Astrocyte of the cerebellum (primary cell): ENCODE measurements around the gene SNX1.

Experiments
- DNase-seq: peaks from one replicate; pipeline ENCODE4 v3.0.0-alpha.2; 2011; ENCODE audit warnings: low read depth
- H3K4me3 ChIP-seq: 2 replicates; pipeline ENCODE4 v1.5.1; 2011; ENCODE audit warnings: mild to moderate bottlenecking, low read depth, low read length, moderate library complexity
- CTCF ChIP-seq: IDR thresholded peaks from 2 replicates; pipeline ENCODE4 v1.5.1; 2012; ENCODE audit warnings: low read length, low read depth, moderate library complexity, mild to moderate bottlenecking; ENCODE audit errors: missing control alignments
- in situ Hi-C: cut with HindIII; loops from 2 replicates; pipeline ENCODE4 v1.10.0; 2017; ENCODE audit warnings: low sequenced_read_pairs

The SNX1 gene

DNA sequence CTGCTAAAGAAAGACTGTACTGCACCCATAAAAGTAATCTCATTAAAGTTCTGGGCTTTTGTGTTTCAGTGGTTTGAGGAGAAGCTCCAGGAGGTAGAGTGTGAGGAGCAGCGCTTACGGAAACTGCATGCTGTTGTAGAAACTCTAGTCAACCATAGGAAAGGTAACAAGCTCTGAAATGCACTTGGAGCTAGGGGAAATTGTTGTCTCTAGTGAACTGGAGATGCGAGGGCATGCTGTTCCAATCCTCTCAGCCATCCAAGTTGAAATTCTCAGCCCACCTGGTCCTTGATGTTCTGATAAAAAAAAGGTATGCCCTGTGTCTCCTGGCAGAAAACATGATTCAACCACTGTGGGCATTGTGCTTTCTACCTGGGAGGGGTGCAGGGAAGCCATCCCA is 34.4 kb downstream of the SNX1 start:
- TF ChIP-seq CTCF: no peak
- no peak for DNase-seq
- in situ Hi-C loops: no loop called here
- no peak overlapping the region for H3K4me3 ChIP-seq

DNA sequence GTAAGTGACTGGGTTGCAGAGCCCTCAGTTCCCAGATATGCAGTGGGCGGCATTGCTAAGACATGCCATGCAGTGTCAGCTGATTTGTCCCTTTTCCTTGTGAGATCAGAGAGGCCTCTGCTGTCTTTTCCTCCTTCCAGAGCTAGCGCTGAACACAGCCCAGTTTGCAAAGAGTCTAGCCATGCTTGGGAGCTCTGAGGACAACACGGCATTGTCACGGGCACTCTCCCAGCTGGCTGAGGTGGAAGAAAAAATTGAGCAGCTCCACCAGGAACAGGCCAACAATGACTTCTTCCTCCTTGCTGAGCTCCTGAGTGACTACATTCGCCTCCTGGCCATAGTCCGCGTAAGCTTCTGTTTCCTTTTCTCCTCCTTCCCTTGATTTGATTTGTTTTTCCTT is 35.8 kb downstream of the SNX1 start:
- DNase-seq: no peak
- H3K4me3 ChIP-seq: no peak overlapping the region
- TF ChIP-seq CTCF: no peak
- in situ Hi-C loops: no loop called here

DNA sequence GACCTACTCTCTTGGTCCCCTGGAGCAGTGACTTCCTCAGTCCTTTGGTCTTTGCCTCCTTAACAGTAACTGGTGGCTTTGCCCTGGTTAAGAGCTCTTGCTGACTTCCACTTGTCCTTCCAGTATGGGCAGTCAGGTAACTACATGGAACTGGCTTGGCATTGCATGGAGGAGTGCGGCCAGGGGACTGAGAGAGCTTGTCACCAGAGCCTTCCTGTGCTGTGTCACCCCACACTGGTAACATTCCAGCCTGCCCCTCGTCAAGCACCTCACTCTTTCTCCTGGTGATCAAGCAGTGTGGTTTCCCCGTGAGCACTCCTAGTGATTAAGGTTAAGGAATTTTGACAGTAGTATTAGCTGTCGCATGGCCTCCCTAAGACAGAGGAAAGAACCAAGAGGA is 36.4 kb downstream of the SNX1 start:
- in situ Hi-C loops: no loop called here
- no peak for DNase-seq
- no peak overlapping the region for H3K4me3 ChIP-seq
- no peak for TF ChIP-seq CTCF

- in situ Hi-C loops: no loop called here
- TF ChIP-seq CTCF: no peak
- H3K4me3 ChIP-seq: no peak overlapping the region
- no peak for DNase-seq
Observed at GRCh38 chr15:64133623-64134344, 38.0 kb downstream of the SNX1 start.

GRCh38 chr15:64134345-64134829 is 38.6 kb downstream of the SNX1 start:
- in situ Hi-C loops: no loop called here
- peak; percentile 15 for DNase-seq
- no peak for TF ChIP-seq CTCF
- no peak overlapping the region for H3K4me3 ChIP-seq

GRCh38 chr15:64136347-64136746 is 40.6 kb downstream of the SNX1 start:
- in situ Hi-C loops: no loop called here
- no peak for TF ChIP-seq CTCF
- DNase-seq: no peak

More at GRCh38 chr15:64136347-64136746, 40.6 kb downstream of the SNX1 start:
- H3K4me3 ChIP-seq: no peak overlapping the region
